Smooth muscle cell (in vitro differentiated cells): ENCODE measurements around the gene NFATC3. TPM values are rescaled to one million over a fixed set of nuclear protein-coding genes. Genes with fewer than 3 reads are reported as not detected.
A peak's percentile ranks its signal among the peaks of the same experiment; 100 is the strongest.

ENCODE experiments used
- DNase-seq: peaks from one replicate; lab custom pipeline; 2025; ENCODE audit not compliant: unreplicated experiment; lab: John Stamatoyannopoulos, UW
- H2AFZ ChIP-seq: fragments of 200-600 bp; sonication (generic); 2 replicates; pipeline ENCODE4 v1.6.0; 2016; ENCODE audit warnings: antibody characterized with exemption, low read depth, mild to moderate bottlenecking
- H3F3A ChIP-seq: fragments of 200-600 bp; sonication (generic); 2 replicates; pipeline ENCODE4 v1.6.0; 2017; ENCODE audit warnings: antibody characterized with exemption, low read depth
- H3K27ac ChIP-seq: fragments of 200-600 bp; sonication (generic); 2 replicates; pipeline ENCODE4 v1.5.1; 2016; ENCODE audit warnings: low read depth, mild to moderate bottlenecking
- H3K27me3 ChIP-seq: fragments of 200-600 bp; sonication (generic); 2 replicates; pipeline ENCODE4 v1.6.1; 2016; ENCODE audit warnings: low read depth, mild to moderate bottlenecking
- H3K36me3 ChIP-seq: fragments of 200-600 bp; sonication (generic); 2 replicates; pipeline ENCODE4 v1.5.1; 2016; ENCODE audit warnings: low read depth
- H3K4me1 ChIP-seq: fragments of 200-600 bp; sonication (generic); 2 replicates; pipeline ENCODE4 v1.5.1; 2016; ENCODE audit warnings: low read depth
- H3K4me2 ChIP-seq: fragments of 200-600 bp; sonication (generic); 2 replicates; pipeline ENCODE4 v1.6.0; 2016; ENCODE audit warnings: mild to moderate bottlenecking
- H3K4me3 ChIP-seq: fragments of 200-600 bp; sonication (generic); 2 replicates; pipeline ENCODE4 v1.5.1; 2016; ENCODE audit warnings: mild to moderate bottlenecking
- H3K79me2 ChIP-seq: fragments of 200-600 bp; sonication (generic); 2 replicates; pipeline ENCODE4 v1.6.0; 2016; ENCODE audit warnings: low read depth, mild to moderate bottlenecking
- H3K9ac ChIP-seq: fragments of 200-600 bp; sonication (generic); 2 replicates; pipeline ENCODE4 v1.6.0; 2016; ENCODE audit warnings: low read depth
- H3K9me3 ChIP-seq: fragments of 200-600 bp; sonication (generic); replicated peaks from 2 replicates; pipeline ENCODE4 v1.5.1; 2016; ENCODE audit warnings: low read depth
- H4K20me1 ChIP-seq: fragments of 200-600 bp; sonication (generic); 2 replicates; pipeline ENCODE4 v1.6.0; 2016; ENCODE audit warnings: low read depth
- WGBS: methylation state at CpG from one replicate; pipeline ENCODE4 v1.1.7; 2016; ENCODE audit warnings: low lambda C conversion rate; 5-methylcytosine and 5-hydroxymethylcytosine counted together
- polyA plus RNA-seq: library from polyadenylated mRNA; unstranded; fragments of >200 nt; fragmentation: Nextera tagmentation; extraction: Ambion mirVana; gene quantifications from 2 replicates; pipeline ENCODE4 v1.2.1, GENCODE V29; 2016
- total RNA-seq: library from RNA; depleted of rRNA; stranded (reverse); fragments of >200 nt; gene quantifications from 2 replicates; pipeline ENCODE4 v1.2.3, GENCODE V29; 2014
- TF ChIP-seq, protein P1 (sequence below): fragments of 200-600 bp; sonication (generic); IDR thresholded peaks from 2 replicates; pipeline ENCODE4 v1.5.1; 2017; ENCODE audit warnings: borderline replicate concordance, mild to moderate bottlenecking, antibody characterized with exemption; ENCODE audit not compliant: insufficient read depth, poor library complexity, severe bottlenecking

The NFATC3 gene
- total and polyA plus RNA-seq, 2 experiments from 2014 or later: 14.7 to 30.2 TPM

DNA sequence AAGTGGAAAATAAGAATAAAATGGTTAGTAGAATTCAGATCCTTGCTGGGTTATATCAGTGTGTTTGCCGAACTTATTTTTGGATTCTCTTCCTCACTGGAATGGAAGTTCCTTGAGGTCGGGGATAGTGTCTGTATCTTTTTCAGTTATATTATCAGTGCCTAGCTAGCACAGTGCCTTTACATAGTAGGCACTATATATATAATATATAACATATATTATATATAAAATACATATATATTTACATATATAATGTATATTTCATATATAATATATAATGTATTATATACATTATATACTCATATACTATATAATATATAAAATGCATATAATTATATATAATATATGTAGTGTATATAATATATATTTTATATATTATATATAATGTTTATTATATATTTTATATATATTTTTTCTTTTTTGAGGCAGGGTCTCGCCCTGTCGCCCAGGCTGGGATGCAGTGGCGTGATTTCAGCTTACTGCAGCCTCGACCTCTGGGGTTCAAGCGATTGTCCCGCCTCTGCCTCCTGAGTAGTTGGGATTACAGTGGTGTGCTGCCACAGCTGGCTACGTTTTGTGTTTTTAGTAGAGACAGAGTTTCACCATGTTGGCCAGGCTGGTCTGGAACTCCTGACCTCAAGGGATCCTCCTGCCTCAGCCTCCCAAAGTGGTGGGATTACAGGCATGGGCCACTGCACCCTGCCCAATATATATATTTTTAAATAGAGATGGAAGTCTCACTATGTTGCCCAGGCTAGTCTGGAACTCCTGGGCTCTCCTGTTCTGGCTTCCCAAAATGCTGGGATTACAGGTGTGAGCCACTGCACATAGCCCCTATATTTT is 3.2 kb downstream of the NFATC3 start:
- TF ChIP-seq, protein P1, sequence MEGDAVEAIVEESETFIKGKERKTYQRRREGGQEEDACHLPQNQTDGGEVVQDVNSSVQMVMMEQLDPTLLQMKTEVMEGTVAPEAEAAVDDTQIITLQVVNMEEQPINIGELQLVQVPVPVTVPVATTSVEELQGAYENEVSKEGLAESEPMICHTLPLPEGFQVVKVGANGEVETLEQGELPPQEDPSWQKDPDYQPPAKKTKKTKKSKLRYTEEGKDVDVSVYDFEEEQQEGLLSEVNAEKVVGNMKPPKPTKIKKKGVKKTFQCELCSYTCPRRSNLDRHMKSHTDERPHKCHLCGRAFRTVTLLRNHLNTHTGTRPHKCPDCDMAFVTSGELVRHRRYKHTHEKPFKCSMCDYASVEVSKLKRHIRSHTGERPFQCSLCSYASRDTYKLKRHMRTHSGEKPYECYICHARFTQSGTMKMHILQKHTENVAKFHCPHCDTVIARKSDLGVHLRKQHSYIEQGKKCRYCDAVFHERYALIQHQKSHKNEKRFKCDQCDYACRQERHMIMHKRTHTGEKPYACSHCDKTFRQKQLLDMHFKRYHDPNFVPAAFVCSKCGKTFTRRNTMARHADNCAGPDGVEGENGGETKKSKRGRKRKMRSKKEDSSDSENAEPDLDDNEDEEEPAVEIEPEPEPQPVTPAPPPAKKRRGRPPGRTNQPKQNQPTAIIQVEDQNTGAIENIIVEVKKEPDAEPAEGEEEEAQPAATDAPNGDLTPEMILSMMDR: no peak
- Histone ChIP-seq H3K9me3 (no peaks in the 10 kb centered on the region), H2AFZ (no peak overlapping the region), H3K4me2 (no peak overlapping the region), H3K9ac (no peak overlapping the region), H3K4me1 (peaks cover 26% of the 10 kb centered on the region), H4K20me1 (peaks cover 63% of the 10 kb centered on the region), H3K27me3 (no peaks in the 10 kb centered on the region), H3F3A (peaks cover 11% of the 10 kb centered on the region), H3K36me3 (no peaks in the 10 kb centered on the region), H3K27ac (no peak overlapping the region), H3K79me2 (peaks cover 74% of the 10 kb centered on the region), H3K4me3 (peak overlapping the region; percentile 96)
- WGBS: 91% methylated on average over 9 of the region's 9 CpGs
- no peak for DNase-seq

DNA sequence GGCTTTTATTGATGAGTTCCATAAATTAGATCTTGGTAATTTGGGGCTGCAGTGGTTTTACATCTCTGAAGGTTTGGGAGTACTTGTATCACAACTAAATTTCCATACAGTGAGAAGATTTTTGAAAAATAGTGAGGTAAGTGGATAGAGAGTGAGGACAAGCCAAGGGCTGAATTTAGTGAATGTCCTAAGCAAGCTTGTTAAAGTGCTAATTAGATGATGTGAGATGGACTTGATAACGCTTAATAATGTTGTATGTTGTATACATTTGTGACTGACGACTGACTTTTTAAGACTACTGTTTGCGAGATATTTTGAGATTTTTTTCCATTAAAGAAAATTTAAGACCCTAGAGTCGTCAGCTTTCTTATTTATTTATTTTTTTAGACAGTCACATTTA is 3.9 kb downstream of the NFATC3 start:
- Histone ChIP-seq H3K4me3 (no peak overlapping the region), H3K9ac (no peak overlapping the region), H3K9me3 (no peaks in the 10 kb centered on the region), H2AFZ (no peak overlapping the region), H3K27me3 (no peaks in the 10 kb centered on the region), H3K36me3 (no peaks in the 10 kb centered on the region), H3K27ac (no peak overlapping the region), H3K79me2 (peaks cover 79% of the 10 kb centered on the region), H4K20me1 (peaks cover 71% of the 10 kb centered on the region), H3K4me1 (peaks cover 21% of the 10 kb centered on the region), H3K4me2 (no peak overlapping the region), H3F3A (peaks cover 6% of the 10 kb centered on the region)
- DNase-seq: no peak
- TF ChIP-seq, protein P1: no peak
- WGBS: 82% methylated on average over 4 of the region's 4 CpGs

DNA sequence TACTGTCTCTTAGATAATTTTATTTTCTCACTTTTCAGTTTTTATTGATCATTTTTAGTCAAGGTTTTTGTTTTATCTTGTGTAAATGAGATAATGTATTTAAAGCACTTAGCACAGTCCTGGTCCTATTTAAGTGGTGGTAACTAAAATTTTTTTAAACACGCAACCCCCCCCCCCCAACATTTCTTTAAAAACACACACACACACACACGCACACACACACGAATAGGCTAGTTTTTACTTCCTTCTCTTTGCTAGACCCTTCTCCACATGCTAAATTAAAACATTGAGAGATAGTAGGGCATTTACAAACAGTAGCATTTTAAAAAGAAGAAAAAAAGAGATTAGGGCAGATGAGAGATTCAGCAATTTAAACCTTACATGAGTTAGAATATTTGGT is 5.0 kb downstream of the NFATC3 start:
- Histone ChIP-seq H3K4me2 (no peak overlapping the region), H4K20me1 (peaks cover 81% of the 10 kb centered on the region)
- 81% methylated on average over 3 of the region's 3 CpGs for WGBS

More for the DNA sequence above, 5.0 kb downstream of the NFATC3 start:
- Histone ChIP-seq H3K36me3 (no peaks in the 10 kb centered on the region), H3K9ac (no peak overlapping the region), H2AFZ (no peak overlapping the region), H3K27ac (no peak overlapping the region), H3K27me3 (no peaks in the 10 kb centered on the region), H3K9me3 (no peaks in the 10 kb centered on the region), H3F3A (peaks cover 6% of the 10 kb centered on the region), H3K4me3 (no peak overlapping the region), H3K79me2 (peaks cover 89% of the 10 kb centered on the region), H3K4me1 (peaks cover 18% of the 10 kb centered on the region)
- DNase-seq: no peak
- TF ChIP-seq, protein P1: no peak
